Lower leg skin (tissue), 4 donors: ENCODE data around the gene CELA2B. TPM values are rescaled to one million over a fixed set of nuclear protein-coding genes. Genes with fewer than 3 reads are reported as not detected.

Source experiments
- DNase-seq, 2 donors: peaks; one replicate each; pipeline ENCODE4 v3.0.0-alpha.2; 2019; ENCODE audit warnings: low spot score in 2 of 2
- H3K4me3 ChIP-seq: fragments of 200-600 bp; sonication (generic); 2 replicates; pipeline ENCODE4 v1.5.1; 2017; ENCODE audit warnings: mild to moderate bottlenecking, low read depth; ENCODE audit not compliant: poor library complexity, severe bottlenecking
- CTCF ChIP-seq, 3 donors: fragments of 450-650 bp; IDR thresholded peaks; one replicate each; pipeline ENCODE4 v1.5.1; 2016; ENCODE audit warnings: antibody characterized with exemption in 3 of 3, mild to moderate bottlenecking in 3 of 3, moderate library complexity in 2 of 3
- POLR2A ChIP-seq, 2 donors: fragments of 450-650 bp; IDR thresholded peaks; one replicate each; pipeline ENCODE4 v1.6.1; 2016 to 2017; ENCODE audit warnings: antibody characterized with exemption in 2 of 2, mild to moderate bottlenecking in 1 of 2, moderate library complexity in 1 of 2
- WGBS, 2 donors: methylation state at CpG; one replicate each; pipeline ENCODE4 v1.1.5; 2018; 5-methylcytosine and 5-hydroxymethylcytosine counted together
- intact Hi-C: fragments of 100-400 bp; cut with DNase I; formaldehyde crosslinking; loops from one replicate; pipeline ENCODE4 v1.15.0; 2023; ENCODE audit warnings: low total_unique reads
- total RNA-seq, 4 donors: library from RNA; depleted of rRNA; stranded (reverse); fragments of >200 nt; gene quantifications; one replicate each; pipeline ENCODE4 v1.1.0, GENCODE V29; 2016

Gene CELA2B
- total RNA-seq, 4 donors from 2014 or later = 0.49 TPM; not detected in 3

DNA sequence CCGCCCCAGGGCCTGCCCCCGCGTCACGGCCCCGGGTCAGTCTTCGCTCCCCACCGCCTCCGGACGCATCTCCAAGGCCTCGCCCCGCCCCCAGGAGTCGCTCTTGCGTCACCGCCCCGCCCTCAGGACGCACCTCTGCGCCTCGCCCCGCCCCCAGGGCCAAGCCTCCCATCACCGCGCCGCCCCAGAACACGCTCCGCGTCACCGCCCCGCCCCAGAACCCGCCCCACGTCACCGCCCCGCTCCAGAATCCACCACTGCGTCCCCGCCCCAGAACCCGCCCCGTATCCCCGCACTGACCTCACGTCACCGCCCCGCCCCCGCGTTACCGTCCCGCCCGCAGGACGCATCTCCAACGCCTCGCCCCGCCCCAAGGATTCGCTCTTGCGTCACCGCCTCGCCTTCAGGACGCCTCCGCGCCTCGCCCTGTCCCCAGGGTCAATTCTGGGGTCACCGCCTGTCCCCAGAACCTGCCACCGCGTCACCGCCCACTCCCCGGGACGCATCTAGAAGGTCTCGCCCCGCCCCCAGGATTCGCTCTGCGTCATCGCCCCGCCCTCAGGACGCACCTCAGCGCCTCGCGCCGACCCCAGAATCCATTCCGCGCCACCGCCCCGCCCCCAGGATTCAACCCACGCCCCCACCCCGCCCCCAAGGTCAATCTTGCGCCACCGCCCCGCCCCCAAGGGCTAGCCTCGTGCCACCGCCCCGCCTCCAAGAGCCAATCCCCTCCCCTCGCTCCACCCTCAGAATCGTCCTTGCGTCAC, 48.6 kb downstream of the CELA2B start:
- WGBS, 2 donors = 0 to 2% methylated on average over 36 to 39 of the region's 88 CpGs
- H3K4me3 ChIP-seq = peak overlapping the region; percentile 52
- peak; percentile 99 to 100 for DNase-seq
- no peak for TF ChIP-seq CTCF (IDR thresholded peaks at IDR 0.05)
- intact Hi-C loops = loop anchor here (5.0 kb wide), 1 partner anchor 233 kb away; the partner anchor contains the start of gene FBLIM1

- intact Hi-C loops = loop anchor here (5.0 kb wide), 1 partner anchor 232 kb away; the partner anchor contains the start of gene FBLIM1
These were observed 49.4 kb downstream of the CELA2B start for GRCh38 chr1:15525050-15526020.

DNA sequence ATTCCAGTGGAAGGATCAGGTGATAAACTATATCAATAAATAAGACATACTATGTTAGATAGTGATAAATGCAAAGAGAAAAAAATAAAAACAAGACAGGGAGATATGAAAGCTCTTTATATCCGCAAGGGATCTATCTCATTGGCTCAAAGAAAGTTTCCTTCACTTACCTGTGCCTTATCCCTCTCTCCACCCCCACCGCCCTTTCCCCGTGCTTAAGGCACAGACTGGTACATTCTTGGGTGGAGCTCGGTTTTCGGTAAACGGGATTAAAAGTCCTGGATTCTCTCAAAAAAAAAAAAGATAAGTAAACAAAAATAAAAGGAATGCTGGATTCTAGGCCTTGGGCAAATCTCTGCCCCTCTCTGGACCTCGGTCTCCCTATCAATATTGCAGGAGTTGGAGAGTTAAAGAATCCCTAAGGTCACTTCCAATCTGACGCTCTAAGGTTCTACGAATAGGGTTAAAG, 50.2 kb downstream of the CELA2B start:
- peak; percentile 27 to 82 for DNase-seq
- intact Hi-C loops = loop anchor here (5.0 kb wide), 1 partner anchor 231 kb away; the partner anchor contains the start of gene FBLIM1
- WGBS, 2 donors = 8 to 10% methylated on average over 9 of the region's 9 CpGs
- peak overlapping the region; percentile 9 for H3K4me3 ChIP-seq
- TF ChIP-seq CTCF (IDR thresholded peaks at IDR 0.05) = no peak
- no peak for TF ChIP-seq POLR2A (IDR thresholded peaks at IDR 0.05)

More at GRCh38 chr1:15525050-15526020, 49.4 kb downstream of the CELA2B start:
- DNase-seq = peak; percentile 39 to 100
- no peak for TF ChIP-seq POLR2A (IDR thresholded peaks at IDR 0.05)
- TF ChIP-seq CTCF (IDR thresholded peaks at IDR 0.05) = no peak
- no peak overlapping the region for H3K4me3 ChIP-seq
- WGBS, 2 donors = 1 to 4% methylated on average over 33 to 39 of the region's 40 CpGs

DNA sequence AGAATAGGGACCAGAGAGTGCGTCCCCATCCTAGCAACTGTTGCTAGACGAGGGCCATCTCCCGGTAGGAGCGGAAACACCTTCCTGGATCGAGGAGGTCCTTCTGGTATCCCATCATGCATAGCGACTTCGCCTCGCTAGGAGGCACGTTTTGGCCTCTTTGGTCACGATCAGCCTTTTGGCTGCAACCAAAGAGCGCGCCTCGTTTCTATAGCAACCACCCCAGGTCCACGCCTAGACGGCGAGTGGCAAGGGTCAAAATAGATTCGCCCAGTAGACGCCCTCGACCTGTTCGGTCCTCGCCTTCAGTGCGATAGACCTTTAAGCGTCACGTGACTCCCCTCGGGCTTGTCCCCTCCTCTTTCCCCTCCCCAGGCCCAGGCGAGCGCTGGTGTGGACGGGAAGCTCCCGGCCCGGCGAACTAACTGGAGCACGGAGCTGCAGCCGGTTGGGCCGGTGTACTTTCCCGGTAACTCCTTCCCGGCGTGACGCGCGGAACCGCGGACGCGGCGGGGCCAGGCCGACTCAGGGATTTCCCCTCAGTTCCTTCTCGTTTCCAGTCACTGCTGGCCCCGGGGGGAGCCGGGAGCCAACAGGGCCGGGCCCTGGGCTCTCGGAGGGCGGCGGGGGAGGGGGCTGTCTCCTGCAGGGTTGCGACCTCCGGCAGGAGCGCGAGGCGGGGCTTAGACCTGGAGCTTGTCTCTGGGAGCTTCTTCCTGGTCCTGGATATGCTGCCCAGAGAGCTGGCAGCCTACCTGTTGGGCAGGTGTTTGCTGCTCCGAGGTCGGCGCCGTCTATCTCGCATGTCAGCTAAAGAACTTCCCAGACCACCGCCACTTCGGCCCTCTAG, 50.8 kb downstream of the CELA2B start, which contains the start of gene DNAJC16:
DNAJC16 (plus strand) TSS at position 359 of the 850 bp plus-strand sequence. CDS start 2,258 bp downstream, outside the sequence.
- 0 to 1% methylated on average over 28 to 62 of the region's 65 CpGs for WGBS, 2 donors
- peak within 1 kb of the TSS; percentile 96 for H3K4me3 ChIP-seq
- peak; percentile 100 for DNase-seq
- no peak for TF ChIP-seq POLR2A (IDR thresholded peaks at IDR 0.05)
- no peak for TF ChIP-seq CTCF (IDR thresholded peaks at IDR 0.05)
- intact Hi-C loops = loop anchor here (5.0 kb wide), 1 partner anchor 231 kb away; the partner anchor contains the start of gene FBLIM1

DNA sequence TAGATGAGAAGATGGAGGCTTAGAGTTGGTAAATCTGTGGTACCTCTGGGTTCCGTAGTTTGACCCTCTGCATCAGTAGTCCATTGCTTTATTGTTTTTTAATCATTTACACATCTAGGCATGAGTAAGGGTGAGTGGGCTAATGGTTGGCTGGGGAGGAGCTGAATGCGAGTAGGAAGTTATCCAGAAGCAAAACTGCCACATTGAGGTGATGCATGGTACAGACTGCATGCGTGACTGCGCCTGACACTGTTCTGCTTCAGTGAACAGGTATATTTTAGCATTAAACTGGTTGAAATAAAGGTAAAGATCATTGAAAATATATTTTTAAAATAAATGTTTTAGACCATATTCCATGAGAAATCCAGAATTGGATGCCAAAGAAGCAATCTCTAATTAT, 55.1 kb downstream of the CELA2B start:
- 96 to 98% methylated on average over 4 of the region's 4 CpGs for WGBS, 2 donors
- no peak overlapping the region for H3K4me3 ChIP-seq
- intact Hi-C loops = no loop called here
- no peak for TF ChIP-seq CTCF (IDR thresholded peaks at IDR 0.05)
- no peak for TF ChIP-seq POLR2A (IDR thresholded peaks at IDR 0.05)
- DNase-seq = peak in 1 of 2 donors; percentile 21
